Parathyroid adenoma (tissue), 2 donors: ENCODE measurements around the gene DLG2.

Experiments
- H2AFZ ChIP-seq: fragments of 300-600 bp; sonication (generic); one replicate; pipeline ENCODE4 v1.7.0; 2017; ENCODE audit warnings: antibody characterized with exemption, mild to moderate bottlenecking
- H3K27ac ChIP-seq: fragments of 300-600 bp; sonication (generic); one replicate; pipeline ENCODE4 v1.7.0; 2017
- H3K27me3 ChIP-seq: fragments of 300-600 bp; sonication (generic); one replicate; pipeline ENCODE4 v1.7.0; 2017; ENCODE audit warnings: low read length; ENCODE audit not compliant: control insufficient read depth, insufficient read depth
- H3K36me3 ChIP-seq: fragments of 300-600 bp; sonication (generic); one replicate; pipeline ENCODE4 v1.7.0; 2017; ENCODE audit warnings: low read length; ENCODE audit not compliant: control insufficient read depth, insufficient read depth
- H3K4me1 ChIP-seq: fragments of 300-600 bp; sonication (generic); one replicate; pipeline ENCODE4 v1.7.0; 2017; ENCODE audit warnings: control low read depth
- H3K4me2 ChIP-seq: fragments of 300-600 bp; sonication (generic); one replicate; pipeline ENCODE4 v1.7.0; 2017; ENCODE audit warnings: low read length
- H3K4me3 ChIP-seq: fragments of 300-600 bp; sonication (generic); one replicate; pipeline ENCODE4 v1.7.0; 2017; ENCODE audit warnings: low read depth, low read length
- H3K79me2 ChIP-seq: fragments of 300-600 bp; sonication (generic); one replicate; pipeline ENCODE4 v1.7.0; 2017; ENCODE audit warnings: control low read depth
- H3K9ac ChIP-seq: fragments of 300-600 bp; sonication (generic); one replicate; pipeline ENCODE4 v1.7.0; 2017; ENCODE audit warnings: mild to moderate bottlenecking
- H3K9me3 ChIP-seq: fragments of 300-600 bp; sonication (generic); one replicate; pipeline ENCODE4 v1.7.0; 2017; ENCODE audit warnings: low read length; ENCODE audit not compliant: control insufficient read depth
- TF ChIP-seq, protein P1 (sequence below): fragments of 300-600 bp; sonication (generic); IDR thresholded peaks from one replicate; pipeline ENCODE4 v1.7.0; 2017; ENCODE audit warnings: antibody characterized with exemption, mild to moderate bottlenecking
- donor health status: primary hyperparathyroidism.

Gene DLG2

DNA sequence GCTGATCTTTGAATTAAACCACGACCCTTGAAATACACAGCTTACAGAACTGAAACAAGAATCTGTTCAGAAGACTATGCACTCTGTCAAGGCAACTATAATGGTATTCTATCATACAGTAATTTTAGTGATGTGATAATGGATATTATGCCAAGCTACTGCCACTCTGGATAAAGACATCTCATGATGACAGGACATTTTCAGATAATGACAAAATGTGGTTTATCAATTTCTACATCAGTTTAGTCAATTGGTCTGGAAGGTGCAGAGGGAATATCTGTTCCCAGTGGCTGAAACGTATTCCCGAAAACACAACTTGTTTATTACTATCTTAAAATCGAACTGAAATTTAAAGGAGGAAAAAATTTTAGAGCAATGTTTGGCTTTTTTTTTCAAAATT lies 1331.3 kb downstream of the DLG2 start:
- Histone ChIP-seq H3K4me2 (no peak overlapping the region), H3K27me3 (no peaks in the 10 kb centered on the region), H3K36me3 (no peaks in the 10 kb centered on the region), H3K4me1 (no peaks in the 10 kb centered on the region), H3K4me3 (no peak overlapping the region), H3K79me2 (no peaks in the 10 kb centered on the region), H3K9me3 (no peaks in the 10 kb centered on the region), H3K27ac (no peak overlapping the region), H3K9ac (no peak overlapping the region), H2AFZ (no peak overlapping the region)
- TF ChIP-seq, protein P1, sequence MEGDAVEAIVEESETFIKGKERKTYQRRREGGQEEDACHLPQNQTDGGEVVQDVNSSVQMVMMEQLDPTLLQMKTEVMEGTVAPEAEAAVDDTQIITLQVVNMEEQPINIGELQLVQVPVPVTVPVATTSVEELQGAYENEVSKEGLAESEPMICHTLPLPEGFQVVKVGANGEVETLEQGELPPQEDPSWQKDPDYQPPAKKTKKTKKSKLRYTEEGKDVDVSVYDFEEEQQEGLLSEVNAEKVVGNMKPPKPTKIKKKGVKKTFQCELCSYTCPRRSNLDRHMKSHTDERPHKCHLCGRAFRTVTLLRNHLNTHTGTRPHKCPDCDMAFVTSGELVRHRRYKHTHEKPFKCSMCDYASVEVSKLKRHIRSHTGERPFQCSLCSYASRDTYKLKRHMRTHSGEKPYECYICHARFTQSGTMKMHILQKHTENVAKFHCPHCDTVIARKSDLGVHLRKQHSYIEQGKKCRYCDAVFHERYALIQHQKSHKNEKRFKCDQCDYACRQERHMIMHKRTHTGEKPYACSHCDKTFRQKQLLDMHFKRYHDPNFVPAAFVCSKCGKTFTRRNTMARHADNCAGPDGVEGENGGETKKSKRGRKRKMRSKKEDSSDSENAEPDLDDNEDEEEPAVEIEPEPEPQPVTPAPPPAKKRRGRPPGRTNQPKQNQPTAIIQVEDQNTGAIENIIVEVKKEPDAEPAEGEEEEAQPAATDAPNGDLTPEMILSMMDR: no peak

DNA sequence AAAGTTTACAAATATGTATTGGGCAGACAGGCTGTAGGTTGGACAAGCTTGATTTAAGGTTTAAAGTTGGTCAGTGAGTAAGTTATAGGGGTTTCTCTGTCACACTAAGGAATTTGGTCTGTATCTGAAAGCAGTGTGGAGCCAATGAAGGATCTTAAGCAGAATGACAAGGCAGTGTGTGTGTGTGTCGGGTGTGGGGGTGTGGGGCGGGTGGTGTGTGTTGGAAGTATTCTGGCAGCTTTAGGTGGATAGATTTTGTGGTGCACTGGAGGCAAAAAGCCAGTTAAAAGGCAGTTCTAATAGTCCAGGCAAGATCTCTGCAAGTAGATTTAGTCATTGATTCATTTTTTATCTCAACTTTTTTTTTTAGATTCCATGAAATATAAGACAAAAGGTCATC lies 1334.2 kb downstream of the DLG2 start:
- no peaks in the 10 kb centered on the region for H3K27me3 ChIP-seq
- TF ChIP-seq, protein P1: no peak
- no peak overlapping the region for H3K4me2 ChIP-seq
- no peak overlapping the region for H3K4me3 ChIP-seq
- H3K4me1 ChIP-seq: no peaks in the 10 kb centered on the region
- H3K27ac ChIP-seq: no peak overlapping the region
- H2AFZ ChIP-seq: no peak overlapping the region
- no peaks in the 10 kb centered on the region for H3K9me3 ChIP-seq
- no peaks in the 10 kb centered on the region for H3K79me2 ChIP-seq
- H3K36me3 ChIP-seq: no peaks in the 10 kb centered on the region
- H3K9ac ChIP-seq: no peak overlapping the region

DNA sequence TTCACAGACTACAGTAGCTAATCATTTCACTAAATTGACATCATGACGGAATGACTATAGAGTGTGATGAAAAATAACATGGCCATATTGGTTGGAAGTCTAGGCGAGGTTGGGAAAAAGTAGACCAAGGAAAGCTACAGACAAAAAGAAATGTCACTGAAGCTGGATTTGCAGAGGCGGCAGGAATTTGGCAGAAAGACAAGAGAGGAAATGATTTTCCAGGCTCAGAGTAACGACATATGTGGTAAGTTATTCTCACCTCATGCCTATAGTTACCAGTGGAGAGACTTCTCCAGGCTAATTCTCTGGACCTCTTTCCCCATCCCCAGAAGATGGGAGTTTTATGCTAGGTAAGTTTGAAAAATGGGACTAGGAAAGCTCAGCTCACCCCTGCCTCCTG lies 1335.1 kb downstream of the DLG2 start:
- Histone ChIP-seq H3K27me3 (no peaks in the 10 kb centered on the region), H3K79me2 (no peaks in the 10 kb centered on the region), H2AFZ (no peak overlapping the region), H3K9ac (no peak overlapping the region), H3K36me3 (no peaks in the 10 kb centered on the region), H3K9me3 (no peaks in the 10 kb centered on the region), H3K4me2 (no peak overlapping the region), H3K4me3 (no peak overlapping the region), H3K27ac (no peak overlapping the region), H3K4me1 (no peaks in the 10 kb centered on the region)
- TF ChIP-seq, protein P1: no peak

DNA sequence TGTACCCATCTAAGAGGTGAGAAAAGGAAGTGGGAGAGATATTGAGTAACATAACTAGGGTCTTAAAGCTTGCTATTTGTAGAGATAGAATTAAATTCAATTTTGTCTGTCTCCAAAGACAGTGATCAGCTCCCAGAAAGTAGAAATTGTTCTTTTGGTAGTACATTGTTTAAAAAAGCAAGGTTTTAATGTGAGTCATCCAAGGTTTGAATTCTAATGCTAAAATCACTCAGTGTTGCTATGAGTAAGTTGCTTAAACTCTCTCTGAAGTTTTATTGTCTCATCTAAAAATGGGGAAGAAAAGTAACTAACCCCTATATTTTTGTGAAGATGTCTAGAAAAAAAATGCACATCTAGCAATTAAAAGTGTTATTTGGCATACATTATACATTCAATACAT lies 1336.5 kb downstream of the DLG2 start:
- TF ChIP-seq, protein P1: no peak
- H3K9me3 ChIP-seq: no peaks in the 10 kb centered on the region
- no peaks in the 10 kb centered on the region for H3K79me2 ChIP-seq
- H3K4me1 ChIP-seq: no peaks in the 10 kb centered on the region
- H3K27me3 ChIP-seq: no peaks in the 10 kb centered on the region
- no peaks in the 10 kb centered on the region for H3K36me3 ChIP-seq
- H2AFZ ChIP-seq: no peak overlapping the region
- H3K27ac ChIP-seq: no peak overlapping the region
- H3K4me3 ChIP-seq: no peak overlapping the region
- H3K4me2 ChIP-seq: no peak overlapping the region
- no peak overlapping the region for H3K9ac ChIP-seq

DNA sequence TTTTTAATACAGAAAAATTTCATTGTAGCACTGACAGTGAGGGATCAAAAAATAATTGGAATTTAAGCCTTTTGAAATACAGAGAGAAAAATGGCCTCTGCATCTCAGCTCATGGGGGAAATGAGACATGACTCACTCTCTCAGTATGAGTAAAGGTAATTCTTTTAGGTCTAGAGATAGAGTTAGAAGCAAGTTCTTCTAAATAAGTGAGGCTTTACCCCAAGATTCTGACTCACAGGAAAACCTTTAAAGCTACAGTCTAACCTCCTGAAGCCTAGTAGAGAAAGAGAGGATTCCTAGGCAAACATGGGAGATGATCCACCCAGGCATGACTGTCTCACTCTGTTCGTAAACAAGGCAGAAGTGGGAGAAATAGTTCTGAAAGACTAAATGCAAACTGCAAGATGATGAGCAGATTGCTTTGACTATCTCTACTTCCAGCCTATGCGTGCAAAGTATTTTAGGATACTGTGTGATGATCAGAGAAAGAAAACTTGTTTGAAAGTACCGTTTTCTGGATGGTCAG lies 1337.7 kb downstream of the DLG2 start:
- H3K4me2 ChIP-seq: no peak overlapping the region
- no peaks in the 10 kb centered on the region for H3K4me1 ChIP-seq
- no peaks in the 10 kb centered on the region for H3K27me3 ChIP-seq
- TF ChIP-seq, protein P1: no peak
- H3K9me3 ChIP-seq: no peaks in the 10 kb centered on the region
- H3K36me3 ChIP-seq: no peaks in the 10 kb centered on the region
- no peak overlapping the region for H3K9ac ChIP-seq
- H3K79me2 ChIP-seq: no peaks in the 10 kb centered on the region
- H3K4me3 ChIP-seq: no peak overlapping the region
- no peak overlapping the region for H3K27ac ChIP-seq
- H2AFZ ChIP-seq: no peak overlapping the region
